Calu3 (cell line): ENCODE data around the gene GTF3C5. TPM values are rescaled to one million over a fixed set of nuclear protein-coding genes. Genes with fewer than 3 reads are reported as not detected.

Experiments used
- Bru-seq: library from RNA; stranded (reverse); fragments of 400-500 nt; gene quantifications from one replicate; lab custom pipeline; 2021; lab: Mats Ljungman, UMichigan
- BruChase-seq, 2 experiments: library from RNA; stranded (reverse); fragments of 400-500 nt; gene quantifications; one replicate each; lab custom pipeline; 2021; lab: Mats Ljungman, UMichigan
- BruUV-seq: library from RNA; stranded (reverse); fragments of 400-500 nt; replicated peaks from 2 replicates; lab custom pipeline; 2021; lab: Mats Ljungman, UMichigan
- CTCF ChIA-PET: fragments of 300-600 bp; sonication (Branson Sonifier 250); formaldehyde crosslinking; loops from one replicate; lab custom pipeline; 2022; ENCODE audit warnings: antibody characterized with exemption; lab: Charles Lee
- DNase-seq: peaks from one replicate; pipeline ENCODE4 v3.0.0; 2022
- H3K27ac Mint-ChIP-seq: one replicate; pipeline ENCODE4 v1.8.0; 2022; ENCODE audit warnings: mixed read lengths; ENCODE audit not compliant: unreplicated experiment
- H3K27me3 Mint-ChIP-seq: one replicate; pipeline ENCODE4 v1.8.0; 2022; ENCODE audit warnings: mixed read lengths; ENCODE audit not compliant: unreplicated experiment
- H3K36me3 Mint-ChIP-seq: one replicate; pipeline ENCODE4 v1.8.0; 2022; ENCODE audit warnings: mild to moderate bottlenecking, moderate library complexity, mixed read lengths; ENCODE audit not compliant: insufficient read depth, unreplicated experiment
- H3K4me1 Mint-ChIP-seq: one replicate; pipeline ENCODE4 v1.8.0; 2022; ENCODE audit warnings: mild to moderate bottlenecking, low read depth, mixed read lengths; ENCODE audit not compliant: unreplicated experiment
- H3K4me3 Mint-ChIP-seq: one replicate; pipeline ENCODE4 v1.8.0; 2022; ENCODE audit warnings: mild to moderate bottlenecking, low read depth, moderate library complexity, mixed read lengths; ENCODE audit not compliant: unreplicated experiment
- H3K9me3 Mint-ChIP-seq: one replicate; pipeline ENCODE4 v1.8.0; 2022; ENCODE audit warnings: low read depth, mixed read lengths; ENCODE audit not compliant: unreplicated experiment
- CTCF ChIP-seq: fragments of 200-600 bp; IDR thresholded peaks from one replicate; pipeline ENCODE4 v1.8.0; 2022; ENCODE audit warnings: antibody characterized with exemption; ENCODE audit not compliant: unreplicated experiment
- intact Hi-C: fragments of 100-400 bp; cut with micrococcal nuclease; formaldehyde crosslinking; loops from one replicate; pipeline ENCODE4 v1.10.0; 2022; ENCODE audit not compliant: unreplicated experiment
- long read RNA-seq: library from polyadenylated mRNA; stranded (forward); transcript quantifications from one replicate; pipeline ENCODE4 v2.0.0, GENCODE V29; 2022
- total RNA-seq: library from RNA; stranded (reverse); gene quantifications from 2 replicates; pipeline ENCODE4 v1.2.3, GENCODE V29; 2022

The GTF3C5 gene
- total RNA-seq: 43.7 and 48.4 TPM in 2 replicates
- Bru-seq, nascent RNA: percentile 72 among the genes with signal in this experiment
- percentile 67 among the genes with signal in this experiment for BruChase-seq, experiment 1, labeled RNA remaining after a 6-hour chase
- BruChase-seq, experiment 2, labeled RNA remaining after a 2-hour chase: percentile 67 among the genes with signal in this experiment
- long read RNA-seq, transcript GTF3C5-202 (11 exons, 2,406 nt): major isoform, 11 of 18 reads
- long read RNA-seq, partial matches to known transcripts: 5 of 18 reads
- long read RNA-seq, other reads (novel, unspliced or antisense): 2 of 18 reads

- H3K4me3 Mint-ChIP-seq: peak within 1 kb of the TSS; percentile 94
- CTCF ChIA-PET: interaction anchor here (0.6 to 1.3 kb wide), 5 partner anchors 8 to 1358 kb away, joined by 3 to 16 read pairs (median 3); no protein-coding TSS in a partner anchor
- H3K27ac Mint-ChIP-seq: peak within 1 kb of the TSS; percentile 75
- peak; percentile 88 for DNase-seq
- no peak for TF ChIP-seq CTCF
- peaks cover 14% of the 10 kb centered on the region for H3K4me1 Mint-ChIP-seq
- intact Hi-C loops: loop anchor here (10.0 kb wide), 1 partner anchor 114 kb away; no protein-coding TSS in a partner anchor
- BruUV-seq: TSS peak; percentile 20
- no peaks in the 10 kb centered on the region for H3K9me3 Mint-ChIP-seq
- H3K36me3 Mint-ChIP-seq: peaks cover 25% of the 10 kb centered on the region
- no peaks in the 10 kb centered on the region for H3K27me3 Mint-ChIP-seq
Measured at GRCh38 chr9:133030317-133031129, at the start of gene GTF3C5. TSS of gene GTF3C5 (plus strand) at chr9:133030997. CDS start at chr9:133031012, 15 bp downstream.

GRCh38 chr9:132982458-132982857 is 48.3 kb upstream of the GTF3C5 start:
- Mint-ChIP-seq H3K9me3 (no peaks in the 10 kb centered on the region), H3K27ac (no peak overlapping the region), H3K4me1 (no peaks in the 10 kb centered on the region), H3K27me3 (peaks cover 50% of the 10 kb centered on the region), H3K4me3 (no peak overlapping the region), H3K36me3 (no peaks in the 10 kb centered on the region)
- intact Hi-C loops: no loop called here
- CTCF ChIA-PET: interaction anchor here (0.6 to 1.4 kb wide), 3 partner anchors 12 to 42 kb away, joined by 3 to 7 read pairs (median 6); no protein-coding TSS in a partner anchor
- no TSS peak for BruUV-seq
- no peak for TF ChIP-seq CTCF
- DNase-seq: no peak

- no peak for DNase-seq
- TF ChIP-seq CTCF: no peak
- Mint-ChIP-seq H3K27ac (no peak overlapping the region), H3K36me3 (no peaks in the 10 kb centered on the region), H3K9me3 (no peaks in the 10 kb centered on the region), H3K4me3 (no peak overlapping the region), H3K4me1 (no peaks in the 10 kb centered on the region), H3K27me3 (peaks cover 50% of the 10 kb centered on the region)
- no TSS peak for BruUV-seq
- CTCF ChIA-PET: no interaction called here
- intact Hi-C loops: no loop called here
Measured at GRCh38 chr9:132983491-132984201, 47.2 kb upstream of the GTF3C5 start.
